ENCODE measurements around the gene ARSA.

Gene ARSA

GRCh38 chr22:50575426-50575941 is 52.5 kb downstream of the ARSA start:
- intact Hi-C loops (cut with DNase I; ENCODE audit: low total_unique reads), result no loop called here

More at GRCh38 chr22:50575426-50575941, 52.5 kb downstream of the ARSA start:
- no peak overlapping the region for H3K27ac ChIP-seq
- H3K9me3 ChIP-seq, result no peaks in the 10 kb centered on the region
- no peak overlapping the region for H3K4me3 ChIP-seq
- H3K4me1 ChIP-seq, result peaks cover 0 to 13% (median 8%) of the 10 kb centered on the region in 4 donors
- peak in 1 of 2 donors; percentile 51 for DNase-seq
- peaks cover 0 to 41% (median 0%) of the 10 kb centered on the region in 3 donors for H3K36me3 ChIP-seq
- TF ChIP-seq CTCF (IDR thresholded peaks at IDR 0.05), result no peak
- peaks cover 0 to 33% of the 10 kb centered on the region in 2 donors for H3K27me3 ChIP-seq

Measured in tibial artery (tissue), 4 donors.